B cell (primary cell): ENCODE measurements around the gene CDC45.

Experiments
- CTCF ChIP-seq: fragments of 200-600 bp; IDR thresholded peaks from one replicate; pipeline ENCODE4 v1.8.0; 2022; ENCODE audit warnings: antibody characterized with exemption, mild to moderate bottlenecking
- EZH2 ChIP-seq: IDR thresholded peaks from 2 replicates; pipeline ENCODE4 v1.6.1; 2012; ENCODE audit warnings: borderline replicate concordance, low read depth, mild to moderate bottlenecking, moderate library complexity, low read length; ENCODE audit not compliant: insufficient read depth, poor library complexity, severe bottlenecking

- TF ChIP-seq CTCF (no peak), EZH2 (no peak)
Observed at GRCh38 chr22:19554834-19555404, 75.2 kb downstream of the CDC45 start.
